DMS 273 (cell line): ENCODE results near the gene ZNF711.
"Not testable (repeated sequence)": the region's sequence is repeated elsewhere in the genome, so short reads cannot be mapped to it uniquely, and the experiment has no call there.

Experiments used
- DNase-seq: peaks from one replicate; lab custom pipeline; 2025; ENCODE audit not compliant: unreplicated experiment; lab: John Stamatoyannopoulos, UW

ZNF711 gene

GRCh38 chrX:85243761-85244449 is at the start of gene ZNF711, which contains the start of gene SATL1:
Gene ZNF711, plus strand, starts transcription at chrX:85243991. Its CDS starts 3,582 bp downstream, at chrX:85247573.
Gene SATL1, minus strand, starts transcription at chrX:85243779. Its CDS starts 134,811 bp downstream, at chrX:85108968.
- DNase-seq: peak; percentile 92

GRCh38 chrX:85196319-85196718 is 47.5 kb upstream of the ZNF711 start:
- no peak for DNase-seq

GRCh38 chrX:85203461-85203970 is 40.3 kb upstream of the ZNF711 start:
- no peak for DNase-seq

- no peak for DNase-seq
Observed at GRCh38 chrX:85213792-85214530, 29.8 kb upstream of the ZNF711 start.

- DNase-seq: no peak
Observed at GRCh38 chrX:85215946-85216345, 27.8 kb upstream of the ZNF711 start.

GRCh38 chrX:85221361-85221760 is 22.4 kb upstream of the ZNF711 start:
- DNase-seq: no peak

- DNase-seq: no peak
Observed at GRCh38 chrX:85223359-85223758, 20.4 kb upstream of the ZNF711 start.

GRCh38 chrX:85243155-85243554 is 636 bp upstream of the ZNF711 start:
- DNase-seq: peak; percentile 27

GRCh38 chrX:85244450-85245211 is 840 bp downstream of the ZNF711 start:
- peak; percentile 62 for DNase-seq

GRCh38 chrX:85285286-85285685 is 41.5 kb downstream of the ZNF711 start:
- DNase-seq: not testable (repeated sequence)

- peak; percentile 14 for DNase-seq
Observed at GRCh38 chrX:85288992-85289723, 45.4 kb downstream of the ZNF711 start.

- no peak for DNase-seq
Observed at GRCh38 chrX:85303544-85303943, 59.8 kb downstream of the ZNF711 start.

- DNase-seq: peak; percentile 49
Observed at GRCh38 chrX:85309717-85310116, 65.9 kb downstream of the ZNF711 start.

- DNase-seq: not testable (repeated sequence)
Observed at GRCh38 chrX:85311348-85311747, 67.6 kb downstream of the ZNF711 start.
